DOHH2 (cell line): ENCODE data around the gene GOLGA8R.
"Not testable (repeated sequence)": the region's sequence is repeated elsewhere in the genome, so short reads cannot be mapped to it uniquely, and the experiment has no call there.

Experiments
- H3F3A ChIP-seq: fragments of 200-600 bp; sonication (generic), shearing (Covaris generic); 2 replicates; pipeline ENCODE4 v1.6.0; 2016; ENCODE audit warnings: antibody characterized with exemption, mild to moderate bottlenecking; ENCODE audit not compliant: control insufficient read depth, insufficient read depth
- H3K27ac ChIP-seq: fragments of 200-600 bp; sonication (generic); 2 replicates; pipeline ENCODE4 v1.5.1; 2014; ENCODE audit warnings: low read depth, mild to moderate bottlenecking, low read length, moderate library complexity
- H3K27me3 ChIP-seq: fragments of 200-600 bp; sonication (generic); 2 replicates; pipeline ENCODE4 v1.6.1; 2014; ENCODE audit warnings: mild to moderate bottlenecking, low read length, mixed read lengths; ENCODE audit not compliant: control insufficient read depth
- H3K36me3 ChIP-seq: fragments of 200-600 bp; sonication (generic); 2 replicates; pipeline ENCODE4 v1.6.1; 2014; ENCODE audit warnings: mild to moderate bottlenecking, low read length, moderate library complexity, mixed read lengths; ENCODE audit not compliant: control insufficient read depth
- H3K4me1 ChIP-seq: fragments of 200-600 bp; sonication (generic); 2 replicates; pipeline ENCODE4 v1.6.1; 2014; ENCODE audit warnings: mild to moderate bottlenecking, low read length, mixed read lengths; ENCODE audit not compliant: control insufficient read depth
- H3K4me2 ChIP-seq: fragments of 200-600 bp; sonication (generic); 2 replicates; pipeline ENCODE4 v1.6.0; 2014; ENCODE audit warnings: mild to moderate bottlenecking, low read length, moderate library complexity
- H3K4me3 ChIP-seq: fragments of 200-600 bp; sonication (generic); 2 replicates; pipeline ENCODE4 v1.5.1; 2014; ENCODE audit warnings: mild to moderate bottlenecking, low read length, mixed read lengths
- H3K79me2 ChIP-seq: fragments of 200-600 bp; sonication (generic); 2 replicates; pipeline ENCODE4 v1.6.1; 2014; ENCODE audit warnings: mild to moderate bottlenecking, low read length, mixed read lengths; ENCODE audit not compliant: control insufficient read depth
- H3K9me2 ChIP-seq: fragments of 200-600 bp; sonication (generic); replicated peaks from 2 replicates; pipeline ENCODE4 v1.6.1; 2014; ENCODE audit warnings: mild to moderate bottlenecking, low read length, mixed read lengths; ENCODE audit not compliant: control insufficient read depth
- H3K9me3 ChIP-seq: fragments of 200-600 bp; sonication (generic); 2 replicates; pipeline ENCODE4 v1.6.1; 2014; ENCODE audit warnings: antibody characterized with exemption, low read length, mixed read lengths; ENCODE audit not compliant: control insufficient read depth, insufficient read depth
- H4K20me1 ChIP-seq: fragments of 200-600 bp; sonication (generic); 2 replicates; pipeline ENCODE4 v1.6.0; 2014; ENCODE audit warnings: low read depth, mild to moderate bottlenecking, antibody characterized with exemption, low read length, moderate library complexity; ENCODE audit not compliant: control insufficient read depth, insufficient read depth

The GOLGA8R gene

DNA sequence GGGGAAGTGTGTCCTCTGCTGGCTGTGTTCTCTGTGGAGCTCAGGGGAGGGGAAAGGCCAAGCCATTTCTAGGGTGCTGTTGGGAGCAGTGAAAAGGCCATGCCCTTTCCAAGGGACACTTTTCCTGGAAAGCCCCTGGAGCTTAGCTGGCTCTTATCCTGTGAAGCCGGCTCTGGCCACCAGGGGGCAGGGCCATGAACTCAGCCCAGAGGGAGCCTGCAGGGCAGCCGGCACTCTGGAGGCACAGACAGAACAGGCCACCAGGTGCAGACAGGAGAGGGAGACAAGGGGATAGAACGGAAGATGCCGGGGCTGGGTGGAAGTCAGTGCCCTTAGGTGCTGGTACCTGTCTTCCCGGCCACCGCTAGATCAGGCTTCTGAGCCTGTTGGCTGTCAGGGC lies 15.1 kb downstream of the GOLGA8R start:
- not testable (repeated sequence) for H3K79me2 ChIP-seq, H3K4me1 ChIP-seq, H3K4me3 ChIP-seq, H3F3A ChIP-seq, H3K4me2 ChIP-seq, H3K9me2 ChIP-seq, H3K27me3 ChIP-seq, H3K36me3 ChIP-seq, H3K27ac ChIP-seq, H4K20me1 ChIP-seq, H3K9me3 ChIP-seq

DNA sequence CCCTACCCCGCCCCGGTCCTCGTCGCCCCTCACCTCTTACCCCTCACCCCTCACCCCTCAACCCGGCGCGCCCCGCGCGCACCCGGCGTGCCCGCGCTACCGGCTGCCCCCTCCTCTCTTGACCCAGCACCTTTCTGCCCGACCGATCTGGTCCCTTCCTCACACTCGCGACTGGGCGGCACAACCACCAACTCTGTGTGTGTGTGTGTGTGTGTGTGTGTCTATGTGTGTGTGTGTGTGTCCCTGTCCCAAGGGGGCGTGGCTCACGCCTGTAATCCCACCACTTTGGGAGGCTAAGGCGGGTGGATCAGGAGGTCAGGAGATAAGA lies 20.4 kb downstream of the GOLGA8R start:
- H3K9me3 ChIP-seq, H3K27ac ChIP-seq, H3K36me3 ChIP-seq, H3K4me2 ChIP-seq, H3K4me3 ChIP-seq, H3K27me3 ChIP-seq, H3K79me2 ChIP-seq, H3F3A ChIP-seq, H3K9me2 ChIP-seq, H4K20me1 ChIP-seq, H3K4me1 ChIP-seq: not testable (repeated sequence)

DNA sequence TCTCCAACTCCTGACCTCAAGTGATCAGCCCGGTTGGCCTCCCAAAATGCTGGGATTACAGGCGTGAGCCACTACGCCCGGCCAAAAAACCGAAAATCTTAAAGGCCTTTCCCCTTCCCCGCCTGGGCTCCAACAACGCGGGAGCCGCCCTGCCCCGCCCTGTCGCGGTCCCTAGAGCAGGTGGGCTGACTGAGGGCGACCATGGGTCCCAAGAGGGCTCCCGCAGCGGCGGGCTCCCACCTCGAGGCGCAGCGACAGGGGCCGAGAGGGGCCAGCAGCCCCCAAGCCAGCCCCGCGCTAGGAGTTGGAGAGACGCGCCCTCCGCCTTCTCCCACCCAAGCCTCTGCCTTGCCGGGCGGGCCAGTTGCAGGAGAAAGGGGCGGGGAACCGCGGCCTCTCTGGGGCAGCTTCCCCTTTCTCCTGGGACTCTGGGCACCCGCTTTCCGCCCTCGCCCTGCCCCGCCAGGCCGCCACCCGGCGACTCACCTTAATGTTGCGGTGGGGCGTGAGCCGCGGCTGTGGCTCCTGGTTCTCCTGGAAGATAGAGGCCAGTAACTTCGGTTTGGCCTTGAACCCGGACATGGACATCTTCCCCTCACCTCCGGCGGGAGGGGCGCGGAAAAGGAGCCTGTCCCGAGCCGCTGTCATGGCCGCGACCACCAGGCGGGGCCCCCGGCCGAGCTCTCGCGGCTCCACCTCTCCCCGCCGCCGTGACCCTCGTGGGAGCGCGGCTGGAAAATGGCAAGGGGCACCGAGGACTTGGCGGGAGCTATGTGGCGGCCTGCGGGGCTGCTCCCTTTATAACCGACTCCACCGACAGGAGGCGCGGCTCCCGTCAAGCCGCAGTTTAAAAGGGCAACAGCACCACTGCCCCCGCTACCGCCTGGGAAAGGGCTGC lies 21.0 kb downstream of the GOLGA8R start, which contains the start of gene CHRFAM7A:
Gene CHRFAM7A, minus strand, starts transcription at position 775 of the 898 bp plus-strand sequence. CDS start 10,189 bp downstream, outside the sequence.
- not testable (repeated sequence) for H3K9me3 ChIP-seq, H3F3A ChIP-seq, H3K36me3 ChIP-seq, H3K27ac ChIP-seq, H3K79me2 ChIP-seq, H4K20me1 ChIP-seq, H3K4me3 ChIP-seq, H3K9me2 ChIP-seq, H3K27me3 ChIP-seq, H3K4me1 ChIP-seq, H3K4me2 ChIP-seq

DNA sequence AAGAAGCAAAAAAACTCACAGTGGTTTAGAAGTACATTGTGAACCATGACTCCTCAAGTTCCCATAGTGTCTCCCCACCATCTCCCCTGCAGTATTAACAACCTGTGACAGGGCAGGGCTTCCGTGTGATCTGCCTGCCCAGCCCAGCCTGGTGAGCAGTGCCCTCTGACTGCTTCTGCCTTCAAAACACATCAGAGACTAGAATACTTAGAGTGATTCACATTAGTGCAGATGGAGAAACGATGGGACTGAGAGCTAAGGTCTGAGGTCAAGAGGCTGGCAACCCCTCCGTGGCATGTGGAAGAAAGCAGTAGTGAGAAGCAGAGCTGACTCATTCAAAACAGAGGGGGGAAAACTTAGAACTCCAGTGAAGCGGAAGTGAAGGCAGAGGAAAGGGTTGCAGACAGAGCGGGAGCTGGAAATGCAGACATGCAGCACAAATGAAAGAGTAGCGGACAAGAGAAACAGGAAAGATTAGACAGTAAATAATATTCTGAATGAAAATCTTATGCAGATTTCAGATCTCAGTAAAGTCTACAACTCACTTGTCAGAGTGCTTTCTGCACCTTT lies 27.7 kb downstream of the GOLGA8R start:
- H3K36me3 ChIP-seq, H3K9me2 ChIP-seq, H3K4me2 ChIP-seq, H3K27ac ChIP-seq, H3K9me3 ChIP-seq, H3K79me2 ChIP-seq, H3K4me3 ChIP-seq, H3K4me1 ChIP-seq, H3K27me3 ChIP-seq, H4K20me1 ChIP-seq, H3F3A ChIP-seq: not testable (repeated sequence)

DNA sequence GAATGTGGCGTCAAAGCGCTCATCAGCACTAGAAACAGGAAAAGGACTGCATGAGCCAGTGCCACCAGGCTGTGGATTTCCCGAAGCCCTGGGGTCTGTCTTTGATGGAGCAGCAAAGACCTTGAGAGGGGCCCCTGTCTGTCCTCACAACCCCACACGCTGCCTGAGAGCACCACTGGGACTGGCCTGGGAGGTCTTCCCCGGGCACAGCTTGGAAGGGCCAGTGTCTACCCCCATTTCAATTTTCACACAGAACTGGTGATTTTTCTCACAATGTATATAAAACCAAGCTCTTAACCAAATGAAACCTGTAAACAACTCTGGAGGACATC lies 37.0 kb downstream of the GOLGA8R start:
- not testable (repeated sequence) for H3K27ac ChIP-seq, H3K27me3 ChIP-seq, H3K4me1 ChIP-seq, H3K36me3 ChIP-seq, H3K9me3 ChIP-seq, H3F3A ChIP-seq, H3K4me2 ChIP-seq, H4K20me1 ChIP-seq, H3K4me3 ChIP-seq, H3K79me2 ChIP-seq, H3K9me2 ChIP-seq

DNA sequence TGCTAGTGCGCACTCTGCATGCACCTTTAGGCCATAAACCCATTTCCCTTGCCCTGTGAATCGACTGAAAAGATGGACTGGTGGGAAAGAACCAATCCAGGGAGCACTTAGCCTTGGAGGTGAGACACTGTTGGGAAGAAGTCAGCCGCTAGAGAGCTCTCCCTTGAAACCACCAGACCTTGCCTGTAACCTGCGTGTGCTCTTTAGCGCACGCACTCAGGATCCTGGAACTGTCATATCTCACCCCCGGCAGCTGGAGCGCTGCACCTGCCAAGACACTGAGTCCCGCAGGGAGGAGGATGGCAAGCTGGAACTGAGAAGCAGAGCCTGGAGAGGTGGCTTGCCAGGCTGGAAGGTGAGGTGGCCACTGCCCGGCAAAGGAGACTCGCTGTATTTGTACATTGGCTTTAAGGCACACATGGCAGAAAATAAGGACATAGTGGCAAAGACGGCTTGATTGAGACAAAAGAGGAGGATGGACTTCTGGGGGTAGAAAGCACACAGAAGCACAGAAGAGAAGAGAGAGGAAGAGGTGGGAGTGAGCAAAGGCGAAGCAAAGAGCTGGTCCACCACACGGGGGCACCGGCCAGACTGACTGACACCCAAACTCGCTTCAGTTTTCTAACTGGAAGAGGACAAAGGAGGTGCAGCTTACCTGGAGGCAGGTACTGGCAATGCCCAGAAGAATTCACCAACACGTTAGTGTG lies 37.5 kb downstream of the GOLGA8R start:
- H3K27ac ChIP-seq, H3K9me2 ChIP-seq, H3K9me3 ChIP-seq, H3K36me3 ChIP-seq, H4K20me1 ChIP-seq, H3F3A ChIP-seq, H3K4me2 ChIP-seq, H3K27me3 ChIP-seq, H3K4me3 ChIP-seq, H3K4me1 ChIP-seq, H3K79me2 ChIP-seq: not testable (repeated sequence)

DNA sequence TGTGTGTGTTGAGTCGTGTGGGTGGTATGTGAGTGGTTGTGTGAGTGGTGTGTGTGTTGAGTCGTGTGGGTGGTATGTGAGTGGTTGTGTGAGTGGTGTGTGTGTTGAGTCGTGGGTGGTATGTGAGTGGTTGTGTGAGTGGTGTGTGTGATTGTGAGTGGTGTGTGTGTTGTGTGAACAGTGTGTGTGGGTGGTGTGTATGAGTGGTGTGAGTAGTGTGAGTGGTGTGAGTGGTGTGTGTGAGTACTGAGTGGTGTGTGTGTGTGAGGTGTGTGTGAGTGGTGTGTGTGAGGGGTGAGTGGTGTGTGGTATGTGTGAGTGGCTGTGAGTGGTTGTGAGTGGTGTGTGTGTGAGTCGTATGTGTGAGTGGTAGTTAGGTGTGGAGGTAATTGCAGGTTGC lies 38.2 kb downstream of the GOLGA8R start:
- H3K27me3 ChIP-seq, H3K4me2 ChIP-seq, H3K9me2 ChIP-seq, H3K27ac ChIP-seq, H3K9me3 ChIP-seq, H4K20me1 ChIP-seq, H3K36me3 ChIP-seq, H3F3A ChIP-seq, H3K4me1 ChIP-seq, H3K79me2 ChIP-seq, H3K4me3 ChIP-seq: not testable (repeated sequence)

DNA sequence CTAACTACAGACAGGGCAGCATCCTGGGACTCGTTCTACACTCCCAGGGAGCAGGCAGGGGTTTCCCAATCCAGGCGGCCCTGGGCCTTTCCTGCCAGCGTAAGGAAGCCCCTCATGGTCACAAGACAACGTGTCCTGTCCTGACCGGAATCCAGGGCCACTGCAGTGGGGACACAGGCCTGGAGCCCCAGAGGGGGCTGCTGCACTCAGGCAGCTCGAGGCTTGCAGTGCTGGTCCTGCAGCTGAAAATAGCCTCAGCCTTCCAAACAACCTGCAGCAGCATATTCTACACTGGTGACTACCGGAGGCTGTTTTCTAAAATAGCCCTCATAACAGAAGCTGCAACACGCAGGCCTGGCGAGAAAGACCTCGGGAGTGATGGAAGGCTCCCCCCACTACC lies 39.2 kb downstream of the GOLGA8R start:
- not testable (repeated sequence) for H3K79me2 ChIP-seq, H4K20me1 ChIP-seq, H3K36me3 ChIP-seq, H3K9me3 ChIP-seq, H3K27ac ChIP-seq, H3K4me2 ChIP-seq, H3K4me1 ChIP-seq, H3K4me3 ChIP-seq, H3K9me2 ChIP-seq, H3K27me3 ChIP-seq, H3F3A ChIP-seq
